ENCODE results near the gene SIRT3.

DNA sequence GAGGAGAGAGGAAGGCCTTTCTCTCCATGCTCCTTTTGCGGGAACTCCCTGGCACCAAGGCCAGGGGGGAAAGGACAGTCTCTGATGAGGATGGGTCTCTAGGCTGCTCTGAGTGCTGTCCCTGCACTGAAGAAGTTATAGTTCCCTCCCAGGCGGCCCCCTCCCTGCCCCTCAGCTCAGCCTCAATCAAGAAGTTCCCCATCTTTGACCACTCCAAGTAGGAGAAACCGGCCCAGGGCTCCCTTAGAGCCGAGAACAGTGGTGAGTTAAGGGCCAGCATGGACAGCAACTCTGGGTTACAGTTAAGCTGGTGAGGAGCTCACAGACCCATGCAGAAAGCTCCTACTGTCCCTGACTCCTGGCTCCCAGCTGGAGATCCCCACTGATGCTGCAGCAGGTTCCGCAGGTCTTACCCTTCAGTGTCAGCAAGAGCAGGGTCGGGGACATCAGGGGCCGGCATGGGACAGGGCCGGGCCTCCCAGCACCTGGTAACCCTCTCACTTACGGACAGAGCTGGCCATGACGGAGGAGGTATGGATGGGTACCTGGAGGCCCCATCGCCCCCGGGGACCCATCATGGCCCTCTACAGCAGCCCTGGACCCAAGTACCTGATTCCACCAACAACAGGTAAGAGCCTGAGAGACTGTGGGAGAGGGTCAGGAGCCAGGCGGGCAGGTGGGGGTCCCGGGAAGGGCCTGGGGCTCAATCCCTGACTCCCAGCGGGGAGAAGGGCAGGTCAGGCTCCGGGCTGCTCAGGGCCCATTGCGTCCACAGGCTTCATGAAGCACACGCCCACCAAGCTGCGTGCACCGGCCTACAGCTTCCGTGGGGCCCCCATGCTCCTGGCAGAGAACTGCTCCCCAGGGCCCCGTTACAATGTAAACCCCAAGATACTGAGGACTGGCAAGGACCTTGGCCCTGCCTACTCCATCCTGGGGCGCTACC lies 39.1 kb downstream of the SIRT3 start:
- TF ChIP-seq EP300 (IDR thresholded peaks at IDR 0.05) (no peak), CTCF (IDR thresholded peaks at IDR 0.05) (no peak), POLR2A (IDR thresholded peaks at IDR 0.05; ENCODE audit: low read depth) (no peak), POLR2AphosphoS5 (IDR thresholded peaks at IDR 0.05) (no peak)
